DND-41 (cell line): ENCODE data around the gene NPPA.

Source experiments
- EZH2 ChIP-seq: IDR thresholded peaks from 3 replicates; pipeline ENCODE4 v1.6.1; 2012; ENCODE audit warnings: borderline replicate concordance, low read depth, mild to moderate bottlenecking, moderate library complexity, low read length, inconsistent platforms; ENCODE audit not compliant: severe bottlenecking
- TF ChIP-seq, protein P1 (sequence below): IDR thresholded peaks from 2 replicates; pipeline ENCODE4 v1.5.1; 2012; ENCODE audit warnings: borderline replicate concordance, low read length, moderate library complexity, mild to moderate bottlenecking; ENCODE audit not compliant: poor library complexity, severe bottlenecking; ENCODE audit errors: extremely low read depth

DNA sequence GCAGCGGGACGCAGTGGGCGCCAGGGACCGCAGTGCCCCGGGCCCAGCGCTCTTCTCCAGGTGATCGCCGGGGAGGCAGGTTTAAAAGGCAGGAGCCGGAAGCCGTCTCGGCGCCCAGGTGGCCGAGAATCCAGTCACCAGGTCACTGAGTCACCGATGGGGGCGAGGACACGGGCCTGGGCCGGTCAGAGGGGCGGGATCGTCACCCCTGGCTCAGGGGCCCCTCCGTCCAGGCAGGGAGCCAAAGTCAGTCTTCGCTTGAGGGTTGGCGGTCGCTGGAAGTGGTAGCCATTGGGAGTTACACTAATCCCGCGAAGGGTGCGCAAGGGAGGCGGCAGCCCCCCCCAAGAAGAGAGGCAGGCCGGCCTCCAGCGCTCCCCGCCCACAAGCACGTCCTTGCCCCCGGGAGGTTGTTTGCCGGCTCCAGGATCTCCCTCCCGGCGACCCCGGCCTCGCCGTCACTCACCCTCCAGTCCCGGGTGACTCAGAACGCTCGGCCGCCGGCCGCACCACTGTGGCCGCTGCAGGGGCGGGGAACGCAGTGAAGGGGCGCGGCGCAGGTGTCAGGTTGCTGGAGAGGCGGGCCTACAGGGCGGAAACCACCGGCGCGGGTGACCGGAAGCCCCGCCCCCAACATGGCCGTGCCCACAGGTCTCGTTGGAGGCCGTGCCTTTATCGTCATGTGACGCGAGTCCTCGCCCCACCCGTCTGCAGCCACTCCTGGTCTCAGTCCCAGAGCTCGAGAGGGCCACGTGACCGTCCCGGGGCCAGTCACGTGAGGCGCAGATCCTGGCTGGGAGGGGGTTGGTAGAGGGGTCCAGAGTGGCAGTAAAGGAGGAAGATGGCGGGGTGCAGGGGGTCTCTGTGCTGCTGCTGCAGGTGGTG is 41.9 kb downstream of the NPPA start, which contains the start of the genes CLCN6 and MTHFR:
- TF ChIP-seq, protein P1, sequence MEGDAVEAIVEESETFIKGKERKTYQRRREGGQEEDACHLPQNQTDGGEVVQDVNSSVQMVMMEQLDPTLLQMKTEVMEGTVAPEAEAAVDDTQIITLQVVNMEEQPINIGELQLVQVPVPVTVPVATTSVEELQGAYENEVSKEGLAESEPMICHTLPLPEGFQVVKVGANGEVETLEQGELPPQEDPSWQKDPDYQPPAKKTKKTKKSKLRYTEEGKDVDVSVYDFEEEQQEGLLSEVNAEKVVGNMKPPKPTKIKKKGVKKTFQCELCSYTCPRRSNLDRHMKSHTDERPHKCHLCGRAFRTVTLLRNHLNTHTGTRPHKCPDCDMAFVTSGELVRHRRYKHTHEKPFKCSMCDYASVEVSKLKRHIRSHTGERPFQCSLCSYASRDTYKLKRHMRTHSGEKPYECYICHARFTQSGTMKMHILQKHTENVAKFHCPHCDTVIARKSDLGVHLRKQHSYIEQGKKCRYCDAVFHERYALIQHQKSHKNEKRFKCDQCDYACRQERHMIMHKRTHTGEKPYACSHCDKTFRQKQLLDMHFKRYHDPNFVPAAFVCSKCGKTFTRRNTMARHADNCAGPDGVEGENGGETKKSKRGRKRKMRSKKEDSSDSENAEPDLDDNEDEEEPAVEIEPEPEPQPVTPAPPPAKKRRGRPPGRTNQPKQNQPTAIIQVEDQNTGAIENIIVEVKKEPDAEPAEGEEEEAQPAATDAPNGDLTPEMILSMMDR, result no peak
- no peak for TF ChIP-seq EZH2
